ENCODE data around the gene MBD3L5. TPM values are rescaled to one million over a fixed set of nuclear protein-coding genes. Genes with fewer than 3 reads are reported as not detected.

The MBD3L5 gene
- total RNA-seq, 1 donor from 2014 or later = not detected

GRCh38 chr19:6997679-6998445, 32.5 kb upstream of the MBD3L5 start:
- TF ChIP-seq CTCF (IDR thresholded peaks at IDR 0.05; ENCODE audit: unreplicated experiment) = no peak
- H3K27me3 Mint-ChIP-seq = no peaks in the 10 kb centered on the region
- peaks cover 7% of the 10 kb centered on the region for H3K36me3 Mint-ChIP-seq (ENCODE audit: insufficient read depth)
- no peak for DNase-seq (ENCODE audit: low spot score, unreplicated experiment)
- H3K4me1 Mint-ChIP-seq (ENCODE audit: low read depth) = no peaks in the 10 kb centered on the region
- H3K9me3 Mint-ChIP-seq (ENCODE audit: low read depth) = peaks cover 56% of the 10 kb centered on the region
- H3K27ac Mint-ChIP-seq = no peak overlapping the region
- H3K4me3 Mint-ChIP-seq (ENCODE audit: low read depth) = no peak overlapping the region

GRCh38 chr19:6999933-7000332, 30.4 kb upstream of the MBD3L5 start:
- Mint-ChIP-seq H3K36me3 (ENCODE audit: insufficient read depth) (peaks cover 6% of the 10 kb centered on the region), H3K9me3 (ENCODE audit: low read depth) (peaks cover 47% of the 10 kb centered on the region), H3K4me3 (ENCODE audit: low read depth) (no peak overlapping the region), H3K27me3 (no peaks in the 10 kb centered on the region), H3K4me1 (ENCODE audit: low read depth) (no peaks in the 10 kb centered on the region), H3K27ac (no peak overlapping the region)
- TF ChIP-seq CTCF (IDR thresholded peaks at IDR 0.05; ENCODE audit: unreplicated experiment) = no peak
- DNase-seq (ENCODE audit: low spot score, unreplicated experiment) = no peak

GRCh38 chr19:7000333-7000732, 30.0 kb upstream of the MBD3L5 start:
- H3K9me3 Mint-ChIP-seq (ENCODE audit: low read depth) = peaks cover 43% of the 10 kb centered on the region
- TF ChIP-seq CTCF (IDR thresholded peaks at IDR 0.05; ENCODE audit: unreplicated experiment) = no peak
- H3K27me3 Mint-ChIP-seq = no peaks in the 10 kb centered on the region
- H3K36me3 Mint-ChIP-seq (ENCODE audit: insufficient read depth) = peaks cover 2% of the 10 kb centered on the region
- H3K27ac Mint-ChIP-seq = no peak overlapping the region
- DNase-seq (ENCODE audit: low spot score, unreplicated experiment) = no peak
- no peaks in the 10 kb centered on the region for H3K4me1 Mint-ChIP-seq (ENCODE audit: low read depth)
- no peak overlapping the region for H3K4me3 Mint-ChIP-seq (ENCODE audit: low read depth)

- H3K27me3 Mint-ChIP-seq = no peaks in the 10 kb centered on the region
- peaks cover 1% of the 10 kb centered on the region for H3K36me3 Mint-ChIP-seq (ENCODE audit: insufficient read depth)
- H3K4me3 Mint-ChIP-seq (ENCODE audit: low read depth) = no peak overlapping the region
- TF ChIP-seq CTCF (IDR thresholded peaks at IDR 0.05; ENCODE audit: unreplicated experiment) = no peak
- no peak for DNase-seq (ENCODE audit: low spot score, unreplicated experiment)
- no peak overlapping the region for H3K27ac Mint-ChIP-seq
- H3K9me3 Mint-ChIP-seq (ENCODE audit: low read depth) = peaks cover 38% of the 10 kb centered on the region
- H3K4me1 Mint-ChIP-seq (ENCODE audit: low read depth) = no peaks in the 10 kb centered on the region
These were observed 29.6 kb upstream of the MBD3L5 start for GRCh38 chr19:7000816-7001215.

- DNase-seq (ENCODE audit: low spot score, unreplicated experiment) = no peak
- peak; percentile 63 for TF ChIP-seq CTCF (IDR thresholded peaks at IDR 0.05; ENCODE audit: unreplicated experiment)
- Mint-ChIP-seq H3K27me3 (no peaks in the 10 kb centered on the region), H3K4me3 (ENCODE audit: low read depth) (no peak overlapping the region), H3K4me1 (ENCODE audit: low read depth) (no peaks in the 10 kb centered on the region), H3K27ac (no peak overlapping the region), H3K36me3 (ENCODE audit: insufficient read depth) (peaks cover 1% of the 10 kb centered on the region), H3K9me3 (ENCODE audit: low read depth) (peaks cover 29% of the 10 kb centered on the region)
These were observed 26.0 kb upstream of the MBD3L5 start for GRCh38 chr19:7004313-7004931.

All from progenitor cell of endocrine pancreas (in vitro differentiated cells).